Neural cell (in vitro differentiated cells): ENCODE data around the gene BLCAP. TPM values are rescaled to one million over a fixed set of nuclear protein-coding genes. Genes with fewer than 3 reads are reported as not detected.

Source experiments
- H2AFZ ChIP-seq: fragments of 200-600, 300-800 bp; sonication (generic), shearing (Covaris generic); 2 replicates; pipeline ENCODE4 v1.6.0; 2014; ENCODE audit warnings: low read depth, mild to moderate bottlenecking, antibody characterized with exemption, low read length, moderate library complexity
- H3F3A ChIP-seq: fragments of 200-600 bp; shearing (Covaris generic); 2 replicates; pipeline ENCODE4 v1.6.1; 2016; ENCODE audit warnings: mild to moderate bottlenecking, moderate library complexity, mixed read lengths, antibody characterized with exemption, low read length; ENCODE audit not compliant: insufficient read depth, poor library complexity, severe bottlenecking
- H3K27ac ChIP-seq: fragments of 200-600, 300-800 bp; sonication (generic), shearing (Covaris generic); 2 replicates; pipeline ENCODE4 v1.5.1; 2014; ENCODE audit warnings: mild to moderate bottlenecking, low read length, moderate library complexity
- H3K27me3 ChIP-seq: fragments of 300-800, 200-600 bp; sonication (generic), shearing (Covaris generic); 2 replicates; pipeline ENCODE4 v1.6.0; 2014; ENCODE audit warnings: mild to moderate bottlenecking, low read depth, low read length, moderate library complexity; ENCODE audit not compliant: insufficient read depth
- H3K36me3 ChIP-seq: fragments of 300-800, 200-600 bp; sonication (generic), shearing (Covaris generic); 2 replicates; pipeline ENCODE4 v1.5.1; 2014; ENCODE audit warnings: mild to moderate bottlenecking, antibody characterized with exemption, low read length, moderate library complexity; ENCODE audit not compliant: insufficient read depth
- H3K4me2 ChIP-seq: fragments of 300-800, 200-600 bp; sonication (generic), shearing (Covaris generic); 2 replicates; pipeline ENCODE4 v1.6.0; 2014; ENCODE audit warnings: mild to moderate bottlenecking, low read length
- H3K4me3 ChIP-seq: fragments of 300-800, 200-600 bp; sonication (generic), shearing (Covaris generic); 2 replicates; pipeline ENCODE4 v1.5.1; 2014; ENCODE audit warnings: mild to moderate bottlenecking, low read length, moderate library complexity
- H3K79me2 ChIP-seq: fragments of 200-600 bp; shearing (Covaris generic); replicated peaks from 2 replicates; pipeline ENCODE4 v1.6.0; 2014; ENCODE audit warnings: mild to moderate bottlenecking, low read length, moderate library complexity; ENCODE audit not compliant: insufficient read depth
- H3K9ac ChIP-seq: fragments of 300-800, 200-600 bp; sonication (generic), shearing (Covaris generic); 2 replicates; pipeline ENCODE4 v1.6.1; 2016; ENCODE audit warnings: mild to moderate bottlenecking, low read length, mixed read lengths
- H3K9me2 ChIP-seq: fragments of 200-600 bp; shearing (Covaris generic); 2 replicates; pipeline ENCODE4 v1.6.1; 2016; ENCODE audit warnings: mild to moderate bottlenecking, low read length, mixed read lengths; ENCODE audit not compliant: insufficient read depth
- H3K9me3 ChIP-seq: fragments of 200-600, 300-800 bp; sonication (generic), shearing (Covaris generic); 2 replicates; pipeline ENCODE4 v1.6.1; 2016; ENCODE audit warnings: mild to moderate bottlenecking, mixed run types, low read length, moderate library complexity, mixed read lengths
- H4K20me1 ChIP-seq: fragments of 200-600 bp; shearing (Covaris generic); 2 replicates; pipeline ENCODE4 v1.6.1; 2016; ENCODE audit warnings: mild to moderate bottlenecking, mixed run types; ENCODE audit not compliant: insufficient read depth
- EP300 ChIP-seq: fragments of 450-650 bp; conservative IDR thresholded peaks from 2 replicates; pipeline ENCODE4 v1.6.1; 2014; ENCODE audit warnings: antibody characterized with exemption, mild to moderate bottlenecking, moderate library complexity; ENCODE audit not compliant: poor library complexity, severe bottlenecking
- EZH2 ChIP-seq: fragments of 200-600, 300-800 bp; shearing (Covaris generic), sonication (generic); IDR thresholded peaks from 2 replicates; pipeline ENCODE4 v1.6.1; 2014; ENCODE audit warnings: antibody characterized with exemption, low read length, borderline replicate concordance, mild to moderate bottlenecking; ENCODE audit not compliant: insufficient read depth, poor library complexity, severe bottlenecking
- MXI1 ChIP-seq: fragments of 450-650 bp; conservative IDR thresholded peaks from 2 replicates; pipeline ENCODE4 v1.6.1; 2014; ENCODE audit warnings: antibody characterized with exemption, mild to moderate bottlenecking; ENCODE audit not compliant: poor library complexity, severe bottlenecking
- POLR2AphosphoS5 ChIP-seq: IDR thresholded peaks from 2 replicates; pipeline ENCODE4 v1.6.1; 2012
- RAD21 ChIP-seq: fragments of 450-650 bp; conservative IDR thresholded peaks from 2 replicates; pipeline ENCODE4 v1.6.1; 2014; ENCODE audit warnings: antibody characterized with exemption, mild to moderate bottlenecking, moderate library complexity
- SMC3 ChIP-seq: fragments of 450-650 bp; conservative IDR thresholded peaks from 2 replicates; pipeline ENCODE4 v1.6.1; 2014; ENCODE audit warnings: antibody characterized with exemption, mild to moderate bottlenecking, moderate library complexity; ENCODE audit not compliant: poor library complexity
- TAF1 ChIP-seq: IDR thresholded peaks from 2 replicates; pipeline ENCODE4 v1.6.1; 2012; ENCODE audit warnings: low read depth
- polyA plus RNA-seq: library from polyadenylated mRNA; depleted of rRNA; stranded (reverse); fragments of >200 nt; gene quantifications from 2 replicates; pipeline ENCODE4 v1.2.3, GENCODE V29; 2014
- TF ChIP-seq, protein P1 (sequence below): fragments of 450-650 bp; IDR thresholded peaks from 2 replicates; pipeline ENCODE4 v1.5.1; 2014; ENCODE audit warnings: antibody characterized with exemption, mild to moderate bottlenecking, moderate library complexity; ENCODE audit not compliant: poor library complexity, severe bottlenecking
- TF ChIP-seq, protein P2 (sequence below): IDR thresholded peaks from 2 replicates; pipeline ENCODE4 v1.6.1; 2012; ENCODE audit warnings: borderline replicate concordance

Gene BLCAP
- polyA plus RNA-seq, 1 donor from 2014 or later: 344 TPM

DNA sequence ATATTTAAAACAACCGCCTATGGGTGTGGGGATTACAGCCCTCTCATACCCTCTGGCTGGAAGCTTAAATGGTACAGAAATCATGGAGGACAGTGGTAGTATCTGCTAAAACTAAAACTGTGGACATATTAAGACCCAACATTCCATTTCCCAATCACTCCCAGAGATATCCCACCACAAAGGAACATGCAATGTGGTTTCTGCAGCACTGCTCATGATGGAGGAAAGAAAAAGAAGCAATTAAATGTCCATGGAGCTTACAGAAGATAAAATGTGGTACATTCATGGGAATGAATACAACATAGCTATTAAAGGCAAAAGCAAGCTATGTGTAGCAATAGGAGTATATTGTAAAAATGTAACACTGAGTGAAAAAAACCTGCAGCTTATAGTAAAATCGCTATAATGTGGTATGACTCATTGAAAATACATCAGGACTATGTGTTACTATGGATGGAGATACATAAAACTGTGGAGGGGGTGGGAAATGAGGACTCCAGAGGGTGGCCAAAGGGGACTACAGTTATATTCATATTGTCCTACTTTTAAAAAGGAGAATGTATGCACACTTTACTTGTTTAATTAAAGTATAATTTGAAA, 29.5 kb downstream of the BLCAP start:
- Histone ChIP-seq H3K4me2 (no peak overlapping the region), H3K9me3 (no peaks in the 10 kb centered on the region)

DNA sequence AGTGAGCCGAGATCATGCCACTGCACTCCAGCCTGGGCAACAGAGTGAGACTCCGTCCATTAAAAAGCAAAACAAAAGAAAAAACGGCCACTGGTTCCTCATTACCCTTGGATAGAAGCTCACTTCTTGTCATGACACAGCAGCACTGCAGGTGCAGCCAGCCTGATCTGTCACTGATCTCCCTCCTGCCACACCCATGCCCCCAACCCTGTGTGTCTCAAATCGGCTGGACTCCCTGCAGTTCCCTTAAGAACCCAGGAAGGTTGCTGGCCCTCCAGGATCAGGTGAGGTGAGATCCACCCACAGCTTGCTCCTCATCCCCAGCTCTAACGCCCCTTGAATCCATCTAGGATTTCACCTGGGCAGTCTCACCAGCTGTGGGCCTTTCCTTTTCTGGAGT, 32.9 kb downstream of the BLCAP start:
- H3K9ac ChIP-seq: no peak overlapping the region
- no peaks in the 10 kb centered on the region for H3K9me3 ChIP-seq
- TF ChIP-seq EP300: no peak
- no peak for TF ChIP-seq SMC3
- TF ChIP-seq TAF1: no peak
- no peak for TF ChIP-seq RAD21
- TF ChIP-seq POLR2AphosphoS5: no peak
- TF ChIP-seq, protein P1, sequence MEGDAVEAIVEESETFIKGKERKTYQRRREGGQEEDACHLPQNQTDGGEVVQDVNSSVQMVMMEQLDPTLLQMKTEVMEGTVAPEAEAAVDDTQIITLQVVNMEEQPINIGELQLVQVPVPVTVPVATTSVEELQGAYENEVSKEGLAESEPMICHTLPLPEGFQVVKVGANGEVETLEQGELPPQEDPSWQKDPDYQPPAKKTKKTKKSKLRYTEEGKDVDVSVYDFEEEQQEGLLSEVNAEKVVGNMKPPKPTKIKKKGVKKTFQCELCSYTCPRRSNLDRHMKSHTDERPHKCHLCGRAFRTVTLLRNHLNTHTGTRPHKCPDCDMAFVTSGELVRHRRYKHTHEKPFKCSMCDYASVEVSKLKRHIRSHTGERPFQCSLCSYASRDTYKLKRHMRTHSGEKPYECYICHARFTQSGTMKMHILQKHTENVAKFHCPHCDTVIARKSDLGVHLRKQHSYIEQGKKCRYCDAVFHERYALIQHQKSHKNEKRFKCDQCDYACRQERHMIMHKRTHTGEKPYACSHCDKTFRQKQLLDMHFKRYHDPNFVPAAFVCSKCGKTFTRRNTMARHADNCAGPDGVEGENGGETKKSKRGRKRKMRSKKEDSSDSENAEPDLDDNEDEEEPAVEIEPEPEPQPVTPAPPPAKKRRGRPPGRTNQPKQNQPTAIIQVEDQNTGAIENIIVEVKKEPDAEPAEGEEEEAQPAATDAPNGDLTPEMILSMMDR: no peak
- TF ChIP-seq MXI1: no peak
- TF ChIP-seq, protein P2, sequence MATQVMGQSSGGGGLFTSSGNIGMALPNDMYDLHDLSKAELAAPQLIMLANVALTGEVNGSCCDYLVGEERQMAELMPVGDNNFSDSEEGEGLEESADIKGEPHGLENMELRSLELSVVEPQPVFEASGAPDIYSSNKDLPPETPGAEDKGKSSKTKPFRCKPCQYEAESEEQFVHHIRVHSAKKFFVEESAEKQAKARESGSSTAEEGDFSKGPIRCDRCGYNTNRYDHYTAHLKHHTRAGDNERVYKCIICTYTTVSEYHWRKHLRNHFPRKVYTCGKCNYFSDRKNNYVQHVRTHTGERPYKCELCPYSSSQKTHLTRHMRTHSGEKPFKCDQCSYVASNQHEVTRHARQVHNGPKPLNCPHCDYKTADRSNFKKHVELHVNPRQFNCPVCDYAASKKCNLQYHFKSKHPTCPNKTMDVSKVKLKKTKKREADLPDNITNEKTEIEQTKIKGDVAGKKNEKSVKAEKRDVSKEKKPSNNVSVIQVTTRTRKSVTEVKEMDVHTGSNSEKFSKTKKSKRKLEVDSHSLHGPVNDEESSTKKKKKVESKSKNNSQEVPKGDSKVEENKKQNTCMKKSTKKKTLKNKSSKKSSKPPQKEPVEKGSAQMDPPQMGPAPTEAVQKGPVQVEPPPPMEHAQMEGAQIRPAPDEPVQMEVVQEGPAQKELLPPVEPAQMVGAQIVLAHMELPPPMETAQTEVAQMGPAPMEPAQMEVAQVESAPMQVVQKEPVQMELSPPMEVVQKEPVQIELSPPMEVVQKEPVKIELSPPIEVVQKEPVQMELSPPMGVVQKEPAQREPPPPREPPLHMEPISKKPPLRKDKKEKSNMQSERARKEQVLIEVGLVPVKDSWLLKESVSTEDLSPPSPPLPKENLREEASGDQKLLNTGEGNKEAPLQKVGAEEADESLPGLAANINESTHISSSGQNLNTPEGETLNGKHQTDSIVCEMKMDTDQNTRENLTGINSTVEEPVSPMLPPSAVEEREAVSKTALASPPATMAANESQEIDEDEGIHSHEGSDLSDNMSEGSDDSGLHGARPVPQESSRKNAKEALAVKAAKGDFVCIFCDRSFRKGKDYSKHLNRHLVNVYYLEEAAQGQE: no peak
- TF ChIP-seq EZH2: no peak
- no peak overlapping the region for H2AFZ ChIP-seq
- H3K79me2 ChIP-seq: no peaks in the 10 kb centered on the region
- H3K36me3 ChIP-seq: no peaks in the 10 kb centered on the region
- H3F3A ChIP-seq: no peaks in the 10 kb centered on the region
- H3K4me3 ChIP-seq: no peak overlapping the region
- no peak overlapping the region for H3K27ac ChIP-seq
- H4K20me1 ChIP-seq: no peaks in the 10 kb centered on the region
- H3K4me2 ChIP-seq: no peak overlapping the region
- no peaks in the 10 kb centered on the region for H3K9me2 ChIP-seq
- H3K27me3 ChIP-seq: no peaks in the 10 kb centered on the region

More for the DNA sequence above, 29.5 kb downstream of the BLCAP start:
- Histone ChIP-seq H3K9me2 (no peaks in the 10 kb centered on the region), H3F3A (no peaks in the 10 kb centered on the region), H2AFZ (no peak overlapping the region), H3K4me3 (no peak overlapping the region), H3K79me2 (no peaks in the 10 kb centered on the region), H3K27ac (no peak overlapping the region), H4K20me1 (no peaks in the 10 kb centered on the region), H3K27me3 (no peaks in the 10 kb centered on the region), H3K36me3 (no peaks in the 10 kb centered on the region), H3K9ac (no peak overlapping the region)
- TF ChIP-seq EZH2: no peak
- TF ChIP-seq, protein P1: no peak
